HG03565 (cell line): ENCODE results near the gene GSTM5.
A peak's percentile ranks its signal among the peaks of the same experiment; 100 is the strongest.
"Not testable (repeated sequence)": the region's sequence is repeated elsewhere in the genome, so short reads cannot be mapped to it uniquely, and the experiment has no call there.

Experiments used
- ATAC-seq: cut with Tn5 transposase; IDR thresholded peaks from one replicate; pipeline ENCODE4 v1.9.1; 2021; ENCODE audit warnings: mild to moderate bottlenecking, moderate library complexity; ENCODE audit not compliant: unreplicated experiment

GSTM5 gene

GRCh38 chr1:109711593-109712320 lies at the start of gene GSTM5:
TSS of gene GSTM5 (plus strand) at chr1:109712251. CDS start at chr1:109712313, 62 bp downstream.
- not testable (repeated sequence) for ATAC-seq

GRCh38 chr1:109664671-109665070 lies 47.4 kb upstream of the GSTM5 start:
- ATAC-seq = no peak

GRCh38 chr1:109667452-109668122 lies 44.5 kb upstream of the GSTM5 start, which contains the start of gene GSTM2:
TSS of gene GSTM2 (plus strand) at chr1:109668057. CDS start at chr1:109668116, 59 bp downstream.
- peak; percentile 65 for ATAC-seq

DNA sequence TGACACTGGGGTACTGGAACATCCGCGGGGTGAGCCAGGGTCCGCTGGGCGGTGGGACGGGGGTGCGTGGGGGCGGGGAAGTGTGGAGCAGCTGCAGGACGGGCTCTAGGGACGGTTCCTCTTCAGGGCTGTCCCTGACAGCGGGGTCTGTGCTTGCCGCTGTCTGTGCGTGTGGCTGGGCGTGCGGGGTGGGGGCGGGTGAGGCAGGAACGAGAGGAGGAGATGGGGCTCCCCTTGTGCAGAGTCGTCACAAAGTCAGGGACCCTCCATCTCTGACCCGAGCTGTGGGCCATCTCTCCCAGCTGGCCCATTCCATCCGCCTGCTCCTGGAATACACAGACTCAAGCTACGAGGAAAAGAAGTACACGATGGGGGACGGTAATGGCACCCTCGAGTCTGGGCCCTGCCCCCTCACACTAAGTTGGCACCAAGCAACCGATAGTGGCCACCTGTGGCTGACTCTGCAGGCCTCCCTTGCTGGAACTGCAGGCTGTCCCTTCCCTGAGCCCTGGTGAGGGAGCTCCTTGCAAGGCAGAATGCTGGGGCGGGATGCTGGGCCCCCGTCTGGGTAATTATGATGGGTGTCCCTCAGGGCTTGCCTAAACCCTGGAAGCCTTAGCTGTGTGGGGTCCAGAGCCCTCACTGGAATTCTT lies 43.8 kb upstream of the GSTM5 start:
- no peak for ATAC-seq

GRCh38 chr1:109669246-109669948 lies 42.7 kb upstream of the GSTM5 start:
- ATAC-seq = no peak

- not testable (repeated sequence) for ATAC-seq
Observed at GRCh38 chr1:109669949-109670302, 42.1 kb upstream of the GSTM5 start.

GRCh38 chr1:109671067-109671466 lies 41.0 kb upstream of the GSTM5 start:
- ATAC-seq = no peak

DNA sequence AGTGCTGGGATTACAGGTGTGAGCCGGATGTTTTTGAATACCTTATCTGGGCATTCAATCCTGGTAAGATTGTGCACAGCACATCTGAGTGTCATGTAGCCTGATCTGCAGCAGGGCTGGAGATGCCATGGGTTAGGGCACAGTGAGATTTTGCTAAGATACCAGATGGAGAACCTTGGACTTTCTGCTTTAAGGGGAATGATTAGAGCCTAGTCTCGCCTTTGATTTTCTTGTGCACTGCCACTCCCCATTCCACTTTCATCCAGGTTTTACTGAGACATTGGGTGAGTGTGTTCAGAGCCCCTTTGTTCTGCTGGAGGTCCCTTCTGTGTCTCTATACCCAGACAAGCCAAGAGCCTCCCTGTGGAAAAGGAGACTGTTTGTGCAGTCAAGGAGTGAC lies 38.2 kb upstream of the GSTM5 start:
- ATAC-seq = not testable (repeated sequence)

GRCh38 chr1:109676683-109677381 lies 35.2 kb upstream of the GSTM5 start:
- not testable (repeated sequence) for ATAC-seq

GRCh38 chr1:109677459-109677858 lies 34.6 kb upstream of the GSTM5 start:
- no peak for ATAC-seq

DNA sequence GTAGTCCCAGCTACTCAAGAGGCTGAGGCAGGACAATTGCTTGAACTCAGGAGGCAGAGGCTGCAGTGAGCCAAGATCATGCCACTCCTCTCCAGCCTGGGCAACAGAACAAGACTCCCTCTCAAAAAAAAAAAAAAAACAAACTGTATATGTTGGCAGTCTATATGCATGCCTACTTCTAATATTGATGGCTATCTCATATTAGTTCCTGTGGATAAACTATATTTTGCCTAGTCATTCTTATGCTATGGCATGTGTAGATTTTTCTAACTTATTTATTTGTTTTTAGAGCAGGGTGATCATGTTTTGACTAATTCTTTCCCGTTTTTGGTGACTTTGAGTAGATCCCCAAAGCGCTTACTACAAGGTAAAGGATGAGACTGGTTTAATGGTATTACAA lies 33.4 kb upstream of the GSTM5 start:
- not testable (repeated sequence) for ATAC-seq

DNA sequence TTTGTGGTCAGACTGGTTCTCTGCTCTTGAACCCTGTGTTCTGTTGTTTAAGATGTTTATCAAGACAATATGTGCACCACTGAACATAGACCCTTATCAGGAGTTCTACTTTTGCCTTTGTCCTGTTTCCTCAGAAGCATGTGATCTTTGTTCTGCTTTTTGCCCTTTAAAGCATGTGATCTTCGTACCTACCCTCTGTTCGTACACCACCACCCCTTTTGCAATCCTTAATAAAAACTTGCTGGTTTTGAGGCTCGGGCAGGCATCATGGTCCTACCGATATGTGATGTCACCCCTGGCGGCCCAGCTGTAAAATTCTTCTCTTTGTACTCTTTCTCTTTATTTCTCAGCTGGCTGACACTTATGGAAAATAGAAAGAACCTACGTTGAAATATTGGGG lies 27.3 kb upstream of the GSTM5 start:
- ATAC-seq = not testable (repeated sequence)

GRCh38 chr1:109685399-109685798 lies 26.7 kb upstream of the GSTM5 start:
- not testable (repeated sequence) for ATAC-seq

GRCh38 chr1:109685890-109686289 lies 26.2 kb upstream of the GSTM5 start:
- not testable (repeated sequence) for ATAC-seq

DNA sequence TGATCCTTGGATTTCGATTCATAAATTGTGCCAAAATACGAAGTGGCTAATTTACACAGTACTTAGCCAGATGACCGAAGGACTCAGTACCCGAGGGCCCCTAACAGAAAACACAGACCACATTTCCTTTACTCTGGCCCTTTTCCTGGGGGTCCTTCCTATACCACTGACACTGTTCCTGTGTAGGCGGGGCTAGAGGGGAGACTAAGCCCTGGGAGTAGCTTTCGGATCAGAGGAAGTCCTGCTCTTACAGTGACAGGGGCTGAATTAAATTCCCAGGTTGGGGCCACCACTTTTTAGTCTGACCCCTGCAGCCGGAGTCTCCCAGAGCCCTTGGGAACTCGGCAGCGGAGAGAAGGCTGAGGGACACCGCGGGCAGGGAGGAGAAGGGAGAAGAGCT lies 24.9 kb upstream of the GSTM5 start:
- not testable (repeated sequence) for ATAC-seq

DNA sequence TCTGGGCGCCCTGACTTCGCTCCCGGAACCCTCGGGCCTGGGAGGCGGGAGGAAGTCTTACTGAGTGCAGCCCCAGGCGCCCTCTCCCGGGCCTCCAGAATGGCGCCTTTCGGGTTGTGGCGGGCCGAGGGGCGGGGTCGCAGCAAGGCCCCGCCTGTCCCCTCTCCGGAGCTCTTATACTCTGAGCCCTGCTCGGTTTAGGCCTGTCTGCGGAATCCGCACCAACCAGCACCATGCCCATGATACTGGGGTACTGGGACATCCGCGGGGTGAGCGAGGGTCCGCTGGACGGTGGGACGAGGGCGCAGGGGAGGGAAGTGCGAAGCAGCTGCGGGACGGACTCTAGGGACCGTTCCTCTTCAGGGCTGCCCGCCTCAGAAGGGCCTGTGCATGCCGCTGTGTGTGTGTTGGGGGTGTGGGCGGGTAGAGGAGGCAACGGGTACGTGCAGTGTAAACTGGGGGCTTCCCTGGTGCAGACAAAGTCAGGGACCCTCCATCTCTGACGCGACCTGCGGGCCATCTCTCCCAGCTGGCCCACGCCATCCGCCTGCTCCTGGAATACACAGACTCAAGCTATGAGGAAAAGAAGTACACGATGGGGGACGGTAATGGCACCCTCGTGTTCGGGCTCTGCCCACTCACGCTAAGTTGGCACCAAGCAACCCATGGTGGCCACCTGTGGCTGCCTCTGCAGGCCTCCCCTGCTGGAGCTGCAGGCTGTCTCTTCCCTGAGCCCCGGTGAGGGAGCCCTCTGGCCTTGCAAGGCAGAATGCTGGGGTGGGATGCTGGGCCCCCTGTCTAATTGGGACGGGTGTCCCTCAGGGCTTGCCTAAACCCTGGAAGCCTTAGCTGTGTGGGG lies 24.2 kb upstream of the GSTM5 start, which contains the start of gene GSTM1:
Gene GSTM1 (plus strand): TSS at position 177 of the 859 bp plus-strand sequence. CDS start 57 bp downstream, at position 234.
- ATAC-seq = peak; percentile 94

GRCh38 chr1:109689844-109690405 lies 22.1 kb upstream of the GSTM5 start:
- ATAC-seq = no peak

DNA sequence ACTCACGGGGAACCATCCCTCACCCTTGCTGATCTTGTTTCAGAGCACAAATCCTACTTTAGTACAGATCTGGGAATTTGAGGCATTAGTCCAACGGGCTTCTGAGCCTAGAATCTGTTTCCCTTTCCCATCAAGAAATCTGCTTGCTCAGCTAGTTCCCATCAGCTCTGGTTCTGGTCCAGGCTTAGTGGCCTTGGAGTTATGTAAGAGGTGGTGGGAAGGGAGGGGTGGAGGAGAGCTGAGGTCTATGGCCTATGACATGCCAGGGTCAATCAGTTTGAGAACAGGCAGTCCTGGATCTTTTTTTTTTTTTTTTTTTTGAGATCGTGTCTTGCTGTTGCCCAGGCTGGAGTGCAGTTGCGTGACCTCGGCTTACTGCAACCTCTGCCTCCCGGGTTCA lies 20.3 kb upstream of the GSTM5 start:
- no peak for ATAC-seq

GRCh38 chr1:109694400-109694799 lies 17.7 kb upstream of the GSTM5 start:
- ATAC-seq = not testable (repeated sequence)
